H1 (cell line): Measurements from ENCODE around the gene GPR83. TPM values are rescaled to one million over a fixed set of nuclear protein-coding genes. Genes with fewer than 3 reads are reported as not detected.

Experiments
- CTCF ChIA-PET: fragments of 300-600 bp; sonication (Branson Sonifier 250); formaldehyde crosslinking; loops from one replicate; lab custom pipeline; 2021; ENCODE audit not compliant: partially characterized antibody; lab: Charles Lee
- POLR2A ChIA-PET: fragments of 300-600 bp; sonication (Branson Sonifier 250); formaldehyde crosslinking; loops from one replicate; lab custom pipeline; 2021; ENCODE audit warnings: inconsistent platforms; ENCODE audit not compliant: partially characterized antibody; lab: Charles Lee
- DNase-seq, 2 experiments: peaks; one replicate each; pipeline versions ENCODE4 v3.0.0 to v3.0.0-alpha.2; 2010 to 2022; ENCODE audit warnings: low spot score in 2 of 2, low read depth in 1 of 2, mixed read lengths in 1 of 2
- FAIRE-seq: peaks from 2 replicates; lab custom pipeline; 2011; peaks lifted over from hg19 to GRCh38; lab: Jason Lieb, UNC
- H2AFZ ChIP-seq: 2 replicates; pipeline ENCODE4 v1.8.1; 2012; ENCODE audit warnings: low read length, inconsistent platforms
- H2AK5ac ChIP-seq: 2 replicates; pipeline ENCODE4 v1.6.1; 2013; ENCODE audit warnings: low read depth, low read length
- H2BK120ac ChIP-seq: replicated peaks from 2 replicates; pipeline ENCODE3; 2013; ENCODE audit warnings: low read depth, low read length, inconsistent platforms
- H2BK12ac ChIP-seq: 2 replicates; pipeline ENCODE4 v1.6.1; 2013; ENCODE audit warnings: low read depth, low read length
- H2BK15ac ChIP-seq: 2 replicates; pipeline ENCODE4 v1.6.1; 2013; ENCODE audit warnings: low read length
- H2BK20ac ChIP-seq: 2 replicates; pipeline ENCODE4 v1.6.1; 2013; ENCODE audit warnings: low read length
- H2BK5ac ChIP-seq: 2 replicates; pipeline ENCODE4 v1.6.1; 2013; ENCODE audit warnings: low read depth, low read length
- H3K14ac ChIP-seq: 2 replicates; pipeline ENCODE4 v1.6.1; 2013; ENCODE audit warnings: inconsistent platforms; ENCODE audit not compliant: insufficient read length
- H3K18ac ChIP-seq: 2 replicates; pipeline ENCODE4 v1.6.1; 2013; ENCODE audit warnings: low read length; ENCODE audit errors: extremely low read depth
- H3K23ac ChIP-seq: 2 replicates; pipeline ENCODE4 v1.6.1; 2013; ENCODE audit warnings: inconsistent platforms; ENCODE audit not compliant: insufficient read length
- H3K23me2 ChIP-seq: 2 replicates; pipeline ENCODE4 v1.6.1; 2013; ENCODE audit warnings: low read depth, low read length
- H3K27ac ChIP-seq: 2 replicates; pipeline ENCODE4 v1.6.1; 2011; ENCODE audit warnings: low read depth, low read length, inconsistent platforms
- H3K27me3 ChIP-seq, 4 experiments: replicated peaks in 1 of 4; 1 replicate in 1 of 4; 2 replicates in 3 of 4; pipeline versions ENCODE4 v1.6.1 to v1.8.1; 2011 to 2013; ENCODE audit warnings: low read length in 3 of 4, mild to moderate bottlenecking in 3 of 4, inconsistent platforms in 2 of 4, mixed read lengths in 2 of 4, moderate library complexity in 1 of 4; ENCODE audit not compliant: control insufficient read depth in 3 of 4, insufficient read depth in 3 of 4; ENCODE audit errors: extremely low read depth in 1 of 4
- H3K36me3 ChIP-seq, 4 experiments: 2 replicates each; pipeline versions ENCODE4 v1.6.1 to v1.8.1; 2011 to 2013; ENCODE audit warnings: mild to moderate bottlenecking in 4 of 4, low read length in 3 of 4, moderate library complexity in 2 of 4, control low read depth in 1 of 4, inconsistent platforms in 1 of 4; ENCODE audit not compliant: insufficient read depth in 4 of 4, control insufficient read depth in 2 of 4
- H3K4ac ChIP-seq: replicated peaks from 2 replicates; pipeline ENCODE3; 2013; ENCODE audit warnings: low read length, low read depth, mixed read lengths, inconsistent platforms; ENCODE audit not compliant: insufficient read length
- H3K4me1 ChIP-seq, 4 experiments: replicated peaks in 1 of 4; 1 replicate in 1 of 4; 2 replicates in 3 of 4; pipeline versions ENCODE4 v1.6.1 to v1.8.1; 2011 to 2013; ENCODE audit warnings: low read length in 3 of 4, inconsistent platforms in 2 of 4, mixed read lengths in 1 of 4; ENCODE audit not compliant: insufficient read depth in 4 of 4, control insufficient read depth in 3 of 4
- H3K4me2 ChIP-seq, 2 experiments: 2 replicates each; pipeline versions ENCODE4 v1.6.1 to v1.8.1; 2011 to 2013; ENCODE audit warnings: low read depth in 2 of 2, low read length in 2 of 2, control low read depth in 1 of 2, inconsistent platforms in 1 of 2, mild to moderate bottlenecking in 1 of 2; ENCODE audit not compliant: insufficient read depth in 1 of 2
- H3K4me3 ChIP-seq, 4 experiments: fragments of 200-600, 300-600 bp in 1 of 4; sonication (generic), shearing (Covaris generic), sonication (Bioruptor Twin) in 1 of 4; 2 replicates each; pipeline versions ENCODE4 v1.5.1 to v1.8.1; 2011 to 2016; ENCODE audit warnings: low read length in 4 of 4, low read depth in 3 of 4, control low read depth in 2 of 4, inconsistent platforms in 2 of 4, mild to moderate bottlenecking in 2 of 4, mixed read lengths in 1 of 4, moderate library complexity in 1 of 4; ENCODE audit not compliant: insufficient read depth in 2 of 4; ENCODE audit errors: extremely low read depth in 1 of 4
- H3K56ac ChIP-seq: replicated peaks from 2 replicates; pipeline ENCODE3; 2013; ENCODE audit warnings: low read depth, mild to moderate bottlenecking, mixed read lengths, low read length, inconsistent platforms; ENCODE audit not compliant: insufficient read length
- H3K79me1 ChIP-seq: 2 replicates; pipeline ENCODE4 v1.6.1; 2013; ENCODE audit warnings: low read depth, low read length, control low read depth
- H3K79me2 ChIP-seq, 2 experiments: 2 replicates each; pipeline versions ENCODE4 v1.6.1 to v1.8.1; 2012 to 2013; ENCODE audit warnings: low read length in 2 of 2, mild to moderate bottlenecking in 2 of 2, inconsistent platforms in 1 of 2; ENCODE audit not compliant: insufficient read depth in 2 of 2, control insufficient read depth in 1 of 2
- H3K9ac ChIP-seq, 4 experiments: replicated peaks in 1 of 4; 1 replicate in 1 of 4; 2 replicates in 3 of 4; pipeline versions ENCODE4 v1.6.1 to v1.8.1; 2011 to 2013; ENCODE audit warnings: low read depth in 3 of 4, low read length in 3 of 4, control low read depth in 2 of 4, mild to moderate bottlenecking in 2 of 4, moderate library complexity in 2 of 4, inconsistent platforms in 1 of 4; ENCODE audit errors: extremely low read depth in 1 of 4
- H3K9me3 ChIP-seq, 2 experiments: 2 replicates each; pipeline versions ENCODE4 v1.6.1 to v1.8.1; 2012 to 2013; ENCODE audit warnings: mild to moderate bottlenecking in 2 of 2, moderate library complexity in 2 of 2, control low read depth in 1 of 2, inconsistent platforms in 1 of 2, low read depth in 1 of 2, low read length in 1 of 2, mixed read lengths in 1 of 2; ENCODE audit not compliant: insufficient read depth in 2 of 2
- H4K20me1 ChIP-seq, 2 experiments: replicated peaks in 1 of 2; 2 replicates each; pipeline versions ENCODE3 to v1.8.1; 2011 to 2013; ENCODE audit warnings: inconsistent platforms in 2 of 2, low read length in 2 of 2, mild to moderate bottlenecking in 1 of 2; ENCODE audit not compliant: insufficient read depth in 2 of 2, control insufficient read depth in 1 of 2
- H4K5ac ChIP-seq: 2 replicates; pipeline ENCODE4 v1.6.1; 2013; ENCODE audit warnings: low read length, low read depth, mixed read lengths, inconsistent platforms; ENCODE audit not compliant: insufficient read length
- H4K8ac ChIP-seq: 2 replicates; pipeline ENCODE4 v1.8.0; 2013; ENCODE audit warnings: mild to moderate bottlenecking, moderate library complexity, low read length, inconsistent platforms; ENCODE audit not compliant: insufficient read depth; ENCODE audit errors: extremely low read depth
- H4K91ac ChIP-seq: replicated peaks from 2 replicates; pipeline ENCODE3; 2013; ENCODE audit warnings: low read length, mixed read lengths, inconsistent platforms; ENCODE audit not compliant: insufficient read length
- CBX5 ChIP-seq: fragments of 300-800, 300-1000 bp; sonication (generic); IDR thresholded peaks from 2 replicates; pipeline ENCODE4 v1.7.1; 2016; ENCODE audit warnings: antibody characterized with exemption, low read length, low read depth
- CEBPB ChIP-seq: IDR thresholded peaks from 2 replicates; pipeline ENCODE4 v1.6.1; 2012; ENCODE audit warnings: low read depth, low read length
- CHD2 ChIP-seq: IDR thresholded peaks from 2 replicates; pipeline ENCODE4 v1.6.1; 2012; ENCODE audit warnings: low read length, improper control_type of control experiment
- EZH2 ChIP-seq: fragments of 200-600 bp; sonication (generic); IDR thresholded peaks from 2 replicates; pipeline ENCODE4 v1.7.1; 2012; ENCODE audit warnings: low read depth, mild to moderate bottlenecking, moderate library complexity, low read length, inconsistent platforms; ENCODE audit not compliant: severe bottlenecking
- GABPA ChIP-seq: IDR thresholded peaks from 2 replicates; pipeline ENCODE4 v1.6.1; 2011; ENCODE audit warnings: mild to moderate bottlenecking, low read length, moderate library complexity, borderline replicate concordance; ENCODE audit not compliant: insufficient read depth
- HDAC6 ChIP-seq: IDR thresholded peaks from one replicate; pipeline ENCODE4 v1.7.1; 2012; ENCODE audit warnings: low read depth, mild to moderate bottlenecking, inconsistent platforms, low read length, moderate library complexity
- PHF8 ChIP-seq: fragments of 200-600 bp; sonication (generic); conservative IDR thresholded peaks from 2 replicates; pipeline ENCODE4 v1.7.1; 2012; ENCODE audit warnings: low read depth, mild to moderate bottlenecking, inconsistent platforms, low read length, moderate library complexity
- POU5F1 ChIP-seq: IDR thresholded peaks from 2 replicates; pipeline ENCODE4 v1.6.1; 2011; ENCODE audit warnings: low read depth, mild to moderate bottlenecking, low read length, moderate library complexity
- SRF ChIP-seq: IDR thresholded peaks from 2 replicates; pipeline ENCODE4 v1.6.1; 2011; ENCODE audit warnings: mild to moderate bottlenecking, low read depth, low read length, moderate library complexity
- TBP ChIP-seq: IDR thresholded peaks from 2 replicates; pipeline ENCODE4 v1.6.1; 2011; ENCODE audit warnings: low read depth, low read length, improper control_type of control experiment
- WGBS, 2 experiments: shearing (Covaris generic) in 1 of 2; methylation state at CpG; one replicate each; pipeline versions ENCODE4 v1.1.6 to v1.1.7; 2013 to 2015; ENCODE audit warnings: low lambda C conversion rate in 2 of 2, mixed read lengths in 2 of 2, inconsistent platforms in 1 of 2, low coverage in 1 of 2, missing lambda C conversion rate in 1 of 2; ENCODE audit not compliant: insufficient replicate concordance in 2 of 2, insufficient coverage in 1 of 2, insufficient read length in 1 of 2; ENCODE audit errors: extremely low coverage in 1 of 2, missing lambda C conversion rate in 1 of 2; 5-methylcytosine and 5-hydroxymethylcytosine counted together
- polyA plus RNA-seq, 7 experiments: library from polyadenylated mRNA; depleted of rRNA in 3 of 7; stranded (reverse) in 5 of 7; unstranded in 2 of 7; fragments of >200 nt in 5 of 7; fragments of 200-250 nt in 2 of 7; gene quantifications; 1 replicate in 5 of 7; 2 replicates in 1 of 7; 4 replicates in 1 of 7; pipeline versions ENCODE4 v1.2.1 to v1.2.3, GENCODE V29; 2011 to 2013; ENCODE audit warnings: missing spikeins in 2 of 7, mixed read lengths in 2 of 7
- total RNA-seq: library from RNA; stranded (reverse); fragmentation: NEBNext Ultra II Directional; extraction: Animal tissue kit (Norgen Biotek cat#: 25700); gene quantifications from 2 replicates; pipeline ENCODE4 v1.2.1, GENCODE V29; 2021

GPR83 gene
- total and polyA plus RNA-seq, 2 of the 8 experiments (the other 6 are each of a cell fraction or from before 2014, with no cell fraction given) = 0.30 to 1.5 TPM

DNA sequence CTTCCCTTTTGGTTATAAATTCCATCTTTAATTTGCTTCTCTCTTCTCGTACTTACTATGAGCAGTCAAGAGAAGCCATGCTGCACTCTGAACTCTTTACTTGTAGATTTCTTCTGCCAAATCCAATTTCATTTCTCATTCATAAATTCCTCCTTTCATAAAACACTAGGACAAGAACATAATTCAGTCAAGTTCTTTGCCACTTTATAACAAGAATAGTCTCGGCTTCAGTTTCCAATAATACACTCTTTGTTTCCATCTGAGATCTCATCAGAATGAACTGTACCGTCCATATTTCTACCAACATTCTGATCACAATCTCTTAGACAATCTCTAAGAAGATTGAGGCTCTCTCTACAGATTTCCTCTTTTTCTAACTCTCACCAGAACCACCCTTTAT is 71.7 kb downstream of the GPR83 start:
- no peak overlapping the region for H3K14ac ChIP-seq
- no peak for FAIRE-seq
- no peak overlapping the region for H2BK20ac ChIP-seq
- no peak overlapping the region for H4K8ac ChIP-seq
- no peaks in the 10 kb centered on the region for H3K79me2 ChIP-seq
- no peak overlapping the region for H2BK120ac ChIP-seq
- no peaks in the 10 kb centered on the region for H3K36me3 ChIP-seq
- no peaks in the 10 kb centered on the region for H3K4me1 ChIP-seq
- H2AFZ ChIP-seq = no peak overlapping the region
- H3K9ac ChIP-seq = no peak overlapping the region
- H4K5ac ChIP-seq = no peak overlapping the region
- no peak for DNase-seq
- no peak overlapping the region for H2AK5ac ChIP-seq
- no peak overlapping the region for H3K23ac ChIP-seq
- H4K20me1 ChIP-seq = no peaks in the 10 kb centered on the region
- no peak overlapping the region for H4K91ac ChIP-seq
- H3K4me2 ChIP-seq = no peak overlapping the region
- ChIA-PET POLR2A (no interaction called here), CTCF (no interaction called here)
- no peaks in the 10 kb centered on the region for H3K23me2 ChIP-seq
- no peak overlapping the region for H2BK5ac ChIP-seq
- no peak overlapping the region for H3K18ac ChIP-seq
- H3K79me1 ChIP-seq = no peaks in the 10 kb centered on the region
- no peak overlapping the region for H3K27ac ChIP-seq
- H3K27me3 ChIP-seq = no peaks in the 10 kb centered on the region
- H3K9me3 ChIP-seq = no peaks in the 10 kb centered on the region
- no peak overlapping the region for H3K56ac ChIP-seq
- no peak overlapping the region for H3K4ac ChIP-seq
- H2BK12ac ChIP-seq = no peak overlapping the region
- H3K4me3 ChIP-seq = no peak overlapping the region
- H2BK15ac ChIP-seq = no peak overlapping the region
- 88% methylated on average over 3 of the region's 3 CpGs; no CpG with 5 or more reads in 1 of the 2 experiments for WGBS, 2 experiments
- TF ChIP-seq CEBPB (no peak), EZH2 (no peak), GABPA (no peak), PHF8 (no peak), CBX5 (no peak), SRF (no peak), POU5F1 (no peak), TBP (no peak), HDAC6 (no peak), CHD2 (no peak)
